ENCODE data around the gene MACC1.

Gene MACC1

GRCh38 chr7:20232848-20233247, 15.7 kb upstream of the MACC1 start:
- no peak for DNase-seq (ENCODE audit: low read depth)
- no peak overlapping the region for H3K4me3 ChIP-seq (ENCODE audit: control insufficient read depth, low read depth, low read length)
- no peak for TF ChIP-seq CTCF (IDR thresholded peaks at IDR 0.05; ENCODE audit: control insufficient read depth, insufficient read depth, low read depth, low read length, missing control alignments)

- TF ChIP-seq CTCF (IDR thresholded peaks at IDR 0.05; ENCODE audit: control insufficient read depth, insufficient read depth, low read depth, low read length, missing control alignments): no peak
- peak; percentile 59 for DNase-seq (ENCODE audit: low read depth)
- H3K4me3 ChIP-seq (ENCODE audit: control insufficient read depth, low read depth, low read length): no peak overlapping the region
Observed at GRCh38 chr7:20229646-20230500, 12.7 kb upstream of the MACC1 start.

GRCh38 chr7:20229081-20229480, 11.9 kb upstream of the MACC1 start:
- H3K4me3 ChIP-seq (ENCODE audit: control insufficient read depth, low read depth, low read length): no peak overlapping the region
- TF ChIP-seq CTCF (IDR thresholded peaks at IDR 0.05; ENCODE audit: control insufficient read depth, insufficient read depth, low read depth, low read length, missing control alignments): no peak
- DNase-seq (ENCODE audit: low read depth): no peak

GRCh38 chr7:20228654-20229053, 11.5 kb upstream of the MACC1 start:
- DNase-seq (ENCODE audit: low read depth): no peak
- no peak for TF ChIP-seq CTCF (IDR thresholded peaks at IDR 0.05; ENCODE audit: control insufficient read depth, insufficient read depth, low read depth, low read length, missing control alignments)
- H3K4me3 ChIP-seq (ENCODE audit: control insufficient read depth, low read depth, low read length): no peak overlapping the region

- DNase-seq (ENCODE audit: low read depth): peak; percentile 29
- no peak for TF ChIP-seq CTCF (IDR thresholded peaks at IDR 0.05; ENCODE audit: control insufficient read depth, insufficient read depth, low read depth, low read length, missing control alignments)
- no peak overlapping the region for H3K4me3 ChIP-seq (ENCODE audit: control insufficient read depth, low read depth, low read length)
Observed at GRCh38 chr7:20227291-20227795, 10.2 kb upstream of the MACC1 start.

GRCh38 chr7:20226860-20227259, 9.7 kb upstream of the MACC1 start:
- no peak for DNase-seq (ENCODE audit: low read depth)
- H3K4me3 ChIP-seq (ENCODE audit: control insufficient read depth, low read depth, low read length): no peak overlapping the region
- no peak for TF ChIP-seq CTCF (IDR thresholded peaks at IDR 0.05; ENCODE audit: control insufficient read depth, insufficient read depth, low read depth, low read length, missing control alignments)
